Measurements from ENCODE around the gene ZNF354C. TPM values are rescaled to one million over a fixed set of nuclear protein-coding genes. Genes with fewer than 3 reads are reported as not detected.

Gene ZNF354C
- total and polyA plus RNA-seq, 9 of the 15 experiments (the other 6 are each of a cell fraction or from before 2014, with no cell fraction given) = 0.01 to 0.08 (median 0.03) TPM; not detected in 1

DNA sequence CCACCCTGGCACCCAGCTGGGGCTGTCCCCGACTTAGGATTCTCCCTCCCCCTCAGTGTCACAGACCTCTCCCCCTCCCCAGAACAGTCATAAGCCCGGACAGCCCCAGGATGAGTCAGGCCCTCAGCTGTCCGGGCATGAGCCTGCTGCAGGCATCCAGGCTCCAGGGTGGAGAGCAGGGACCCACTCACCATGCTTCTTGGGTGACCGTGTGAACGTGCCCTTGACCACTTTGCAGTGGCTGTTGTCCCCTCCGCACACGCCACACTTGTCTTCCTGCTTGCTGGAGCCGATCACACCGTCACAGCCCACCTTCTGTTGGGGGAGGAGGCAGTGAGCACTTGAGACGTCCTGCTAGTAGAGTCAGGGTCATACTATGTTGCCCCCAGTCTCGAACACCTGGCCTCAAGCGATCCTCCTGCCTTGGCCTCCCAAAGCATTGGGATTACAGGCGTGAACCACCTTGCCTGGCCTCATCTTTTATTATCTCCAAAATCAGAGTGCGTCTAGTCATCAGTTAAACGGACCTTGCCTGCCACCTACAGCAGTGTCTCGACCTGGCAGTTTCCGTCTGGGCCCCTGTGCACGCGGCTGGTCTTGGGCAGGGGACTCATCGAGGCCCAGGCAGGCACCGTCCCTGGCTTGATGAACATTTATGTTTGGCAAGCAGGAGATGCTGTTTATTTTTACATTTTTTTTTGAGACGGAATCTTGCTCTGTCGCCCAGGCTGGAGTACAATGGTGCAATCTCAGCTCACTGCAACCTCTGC lies 72.6 kb downstream of the ZNF354C start:
- TF ChIP-seq, protein P1, sequence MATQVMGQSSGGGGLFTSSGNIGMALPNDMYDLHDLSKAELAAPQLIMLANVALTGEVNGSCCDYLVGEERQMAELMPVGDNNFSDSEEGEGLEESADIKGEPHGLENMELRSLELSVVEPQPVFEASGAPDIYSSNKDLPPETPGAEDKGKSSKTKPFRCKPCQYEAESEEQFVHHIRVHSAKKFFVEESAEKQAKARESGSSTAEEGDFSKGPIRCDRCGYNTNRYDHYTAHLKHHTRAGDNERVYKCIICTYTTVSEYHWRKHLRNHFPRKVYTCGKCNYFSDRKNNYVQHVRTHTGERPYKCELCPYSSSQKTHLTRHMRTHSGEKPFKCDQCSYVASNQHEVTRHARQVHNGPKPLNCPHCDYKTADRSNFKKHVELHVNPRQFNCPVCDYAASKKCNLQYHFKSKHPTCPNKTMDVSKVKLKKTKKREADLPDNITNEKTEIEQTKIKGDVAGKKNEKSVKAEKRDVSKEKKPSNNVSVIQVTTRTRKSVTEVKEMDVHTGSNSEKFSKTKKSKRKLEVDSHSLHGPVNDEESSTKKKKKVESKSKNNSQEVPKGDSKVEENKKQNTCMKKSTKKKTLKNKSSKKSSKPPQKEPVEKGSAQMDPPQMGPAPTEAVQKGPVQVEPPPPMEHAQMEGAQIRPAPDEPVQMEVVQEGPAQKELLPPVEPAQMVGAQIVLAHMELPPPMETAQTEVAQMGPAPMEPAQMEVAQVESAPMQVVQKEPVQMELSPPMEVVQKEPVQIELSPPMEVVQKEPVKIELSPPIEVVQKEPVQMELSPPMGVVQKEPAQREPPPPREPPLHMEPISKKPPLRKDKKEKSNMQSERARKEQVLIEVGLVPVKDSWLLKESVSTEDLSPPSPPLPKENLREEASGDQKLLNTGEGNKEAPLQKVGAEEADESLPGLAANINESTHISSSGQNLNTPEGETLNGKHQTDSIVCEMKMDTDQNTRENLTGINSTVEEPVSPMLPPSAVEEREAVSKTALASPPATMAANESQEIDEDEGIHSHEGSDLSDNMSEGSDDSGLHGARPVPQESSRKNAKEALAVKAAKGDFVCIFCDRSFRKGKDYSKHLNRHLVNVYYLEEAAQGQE (IDR thresholded peaks at IDR 0.05; ENCODE audit: borderline replicate concordance) = peak; percentile 13; the same call in 1 of the 2 replicates
- TF ChIP-seq, protein P1 (CRISPR knock-in tag; IDR thresholded peaks at IDR 0.05; ENCODE audit: low read depth) = no peak
- 0 out of 2 replicates have a peak, but pooled peaks have one; percentile 19 for TF ChIP-seq L3MBTL2 (IDR thresholded peaks at IDR 0.05)
- TF ChIP-seq CTCF (IDR thresholded peaks at IDR 0.05 in 2 of 3, conservative IDR thresholded peaks at IDR 0.05 in 1 of 3; ENCODE audit: insufficient read depth in 2 of 3, low read depth in 1 of 3, low read length in 3 of 3) = peak; percentile 13 to 32 (median 17); a peak in 1 of 6 replicates
- TF ChIP-seq ZNF561 (CRISPR knock-in tag; conservative IDR thresholded peaks at IDR 0.05) = no peak
- H3K4me3 ChIP-seq = no peak overlapping the region
- no peaks in the 10 kb centered on the region for H3K9me1 ChIP-seq (ENCODE audit: control insufficient read depth, insufficient read depth, low read length)
- intact Hi-C loops (cut with micrococcal nuclease) (no loop called here), in situ Hi-C loops (cut with MboI) (no loop called here)
- no peak for FAIRE-seq
- H3K79me2 ChIP-seq (ENCODE audit: control insufficient read depth, insufficient read depth, low read length) = no peaks in the 10 kb centered on the region
- H3K27ac ChIP-seq (ENCODE audit: extremely low read depth, low read depth, low read length) = no peak overlapping the region
- no peaks in the 10 kb centered on the region for H3K36me3 ChIP-seq (ENCODE audit: control insufficient read depth, insufficient read depth, low read length)
- H3K9ac ChIP-seq (ENCODE audit: insufficient read depth in 1 of 2, low read depth in 2 of 2, low read length in 2 of 2) = no peak overlapping the region; a peak in 1 of 4 replicates
- BruUV-seq (replicated peaks) = no TSS peak
- H4K20me1 ChIP-seq (replicated peaks; ENCODE audit: control insufficient read depth, insufficient read depth, low read length) = no peaks in the 10 kb centered on the region
- WGBS (ENCODE audit: insufficient coverage, low coverage, missing lambda C conversion rate) = 3% methylated on average over 21 of the region's 23 CpGs
- peak; percentile 50; the same call in 1 of the 3 replicates for ATAC-seq
- no peak overlapping the region for H2AFZ ChIP-seq (ENCODE audit: low read depth, low read length)
- no peaks in the 10 kb centered on the region; a peak in 1 of 5 replicates for H3K4me1 ChIP-seq (replicated peaks in 1 of 2; ENCODE audit: control insufficient read depth in 2 of 2, insufficient read depth in 2 of 2, low read length in 2 of 2)
- ChIA-PET POLR2A (no interaction called here), CTCF (ENCODE audit: low intra/inter-chr PET ratio) (no interaction called here)
- peak in 1 of 4 experiments; percentile 2 for DNase-seq (ENCODE audit: extremely low read depth in 1 of 4, low spot score in 3 of 4)
- no peak overlapping the region for H3K4me2 ChIP-seq (ENCODE audit: insufficient read depth, low read length)
- H3K27me3 ChIP-seq (ENCODE audit: control insufficient read depth in 2 of 2, insufficient read depth in 2 of 2, low read length in 2 of 2) = peaks cover 0 to 47% of the 10 kb centered on the region in 2 experiments; a peak in 2 of 5 replicates
- no peaks in the 10 kb centered on the region for H3K9me3 ChIP-seq (replicated peaks; ENCODE audit: control insufficient read depth, insufficient read depth, low read depth, low read length)
